Measurements from ENCODE around the gene UQCRC1. TPM values are rescaled to one million over a fixed set of nuclear protein-coding genes. Genes with fewer than 3 reads are reported as not detected.

Gene UQCRC1
- total and polyA plus RNA-seq, 8 donors: 78.6 to 113 (median 98.0) TPM

DNA sequence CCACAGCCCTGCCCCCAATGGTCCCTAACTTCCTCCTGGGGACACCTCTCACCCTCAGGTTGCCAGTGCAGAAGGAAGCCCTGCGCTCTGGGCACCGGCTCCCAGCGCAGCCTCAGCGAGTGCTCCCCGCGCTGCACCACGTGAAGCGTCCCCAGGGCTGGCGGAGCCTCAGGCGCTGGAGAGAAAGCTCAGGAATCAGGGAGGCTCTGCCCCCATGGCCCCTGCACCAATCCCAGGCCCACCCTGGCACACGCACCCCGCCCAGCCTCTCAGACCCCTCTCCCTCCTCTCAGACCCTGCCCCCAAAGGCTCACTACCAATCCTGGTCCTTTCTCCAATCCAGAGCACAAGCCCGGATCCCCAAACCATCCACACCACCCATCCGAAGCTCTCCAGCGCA, 21.2 kb downstream of the UQCRC1 start:
- Histone ChIP-seq H3K4me1 (no peaks in the 10 kb centered on the region), H3K27me3 (no peaks in the 10 kb centered on the region), H3K4me3 (no peak overlapping the region), H3K9me3 (no peaks in the 10 kb centered on the region), H3K27ac (no peak overlapping the region), H3K36me3 (no peaks in the 10 kb centered on the region)
- FAIRE-seq (no peak), ATAC-seq (no peak), DNase-seq (no peak)
- intact Hi-C loops (cut with DNase I): no loop called here
- TF ChIP-seq, protein P1, sequence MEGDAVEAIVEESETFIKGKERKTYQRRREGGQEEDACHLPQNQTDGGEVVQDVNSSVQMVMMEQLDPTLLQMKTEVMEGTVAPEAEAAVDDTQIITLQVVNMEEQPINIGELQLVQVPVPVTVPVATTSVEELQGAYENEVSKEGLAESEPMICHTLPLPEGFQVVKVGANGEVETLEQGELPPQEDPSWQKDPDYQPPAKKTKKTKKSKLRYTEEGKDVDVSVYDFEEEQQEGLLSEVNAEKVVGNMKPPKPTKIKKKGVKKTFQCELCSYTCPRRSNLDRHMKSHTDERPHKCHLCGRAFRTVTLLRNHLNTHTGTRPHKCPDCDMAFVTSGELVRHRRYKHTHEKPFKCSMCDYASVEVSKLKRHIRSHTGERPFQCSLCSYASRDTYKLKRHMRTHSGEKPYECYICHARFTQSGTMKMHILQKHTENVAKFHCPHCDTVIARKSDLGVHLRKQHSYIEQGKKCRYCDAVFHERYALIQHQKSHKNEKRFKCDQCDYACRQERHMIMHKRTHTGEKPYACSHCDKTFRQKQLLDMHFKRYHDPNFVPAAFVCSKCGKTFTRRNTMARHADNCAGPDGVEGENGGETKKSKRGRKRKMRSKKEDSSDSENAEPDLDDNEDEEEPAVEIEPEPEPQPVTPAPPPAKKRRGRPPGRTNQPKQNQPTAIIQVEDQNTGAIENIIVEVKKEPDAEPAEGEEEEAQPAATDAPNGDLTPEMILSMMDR (IDR thresholded peaks at IDR 0.05): no peak
- 52 to 53% methylated on average over 15 of the region's 15 CpGs for WGBS, 2 donors

DNA sequence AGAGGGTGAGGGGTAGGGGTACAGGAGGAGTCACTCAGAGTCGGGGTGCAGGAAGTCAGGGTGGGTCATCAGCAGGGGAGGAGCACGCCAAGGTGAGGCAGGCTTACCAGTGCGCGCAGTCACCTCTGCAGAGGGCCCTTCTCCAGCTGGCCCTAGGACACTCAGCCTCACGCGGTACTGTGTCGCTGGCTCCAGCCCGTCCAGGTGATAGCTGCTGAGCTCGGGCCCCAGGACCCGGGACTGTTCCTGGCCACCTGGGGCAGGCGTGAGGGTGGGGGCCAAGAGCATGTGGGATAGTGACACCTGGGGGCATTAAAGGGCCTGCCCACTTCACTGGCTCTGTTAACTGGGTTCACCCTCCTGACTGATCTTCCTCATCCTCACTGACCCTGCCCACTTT, 21.8 kb downstream of the UQCRC1 start:
- Histone ChIP-seq H3K9me3 (no peaks in the 10 kb centered on the region), H3K36me3 (no peaks in the 10 kb centered on the region), H3K4me1 (no peaks in the 10 kb centered on the region), H3K27me3 (no peaks in the 10 kb centered on the region), H3K4me3 (no peak overlapping the region), H3K27ac (no peak overlapping the region)
- FAIRE-seq (no peak), ATAC-seq (no peak), DNase-seq (no peak)
- intact Hi-C loops (cut with DNase I): no loop called here
- TF ChIP-seq, protein P1 (IDR thresholded peaks at IDR 0.05): no peak
- 66 to 69% methylated on average over 10 to 11 of the region's 11 CpGs for WGBS, 2 donors

DNA sequence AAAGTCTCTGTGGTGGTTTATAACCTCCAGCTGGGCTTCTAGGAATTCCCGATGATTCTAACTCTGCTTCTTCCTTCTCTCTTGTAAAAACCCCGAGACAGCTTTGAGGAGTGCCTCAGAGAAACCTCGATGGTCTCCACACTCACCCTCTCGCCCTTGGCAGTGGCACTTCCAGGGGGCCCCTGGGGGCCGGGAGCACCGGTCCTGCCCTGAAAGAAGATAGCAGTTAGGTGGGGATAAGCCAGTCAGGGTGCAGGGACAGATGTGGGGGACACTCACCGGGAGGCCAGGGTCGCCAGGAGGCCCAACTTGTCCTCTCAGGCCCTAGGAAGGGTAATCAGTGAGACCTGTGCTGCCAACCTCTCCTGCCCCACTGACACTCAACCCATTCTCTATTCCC, 24.0 kb downstream of the UQCRC1 start:
- TF ChIP-seq, protein P1 (IDR thresholded peaks at IDR 0.05): no peak
- no peak for ATAC-seq
- Histone ChIP-seq H3K36me3 (no peaks in the 10 kb centered on the region), H3K4me1 (no peaks in the 10 kb centered on the region), H3K9me3 (no peaks in the 10 kb centered on the region), H3K27me3 (no peaks in the 10 kb centered on the region), H3K4me3 (no peak overlapping the region), H3K27ac (no peak overlapping the region)
- DNase-seq: no peak
- intact Hi-C loops (cut with DNase I): no loop called here
- no peak for FAIRE-seq
- WGBS, 2 donors: 71 to 83% methylated on average over 8 of the region's 8 CpGs

DNA sequence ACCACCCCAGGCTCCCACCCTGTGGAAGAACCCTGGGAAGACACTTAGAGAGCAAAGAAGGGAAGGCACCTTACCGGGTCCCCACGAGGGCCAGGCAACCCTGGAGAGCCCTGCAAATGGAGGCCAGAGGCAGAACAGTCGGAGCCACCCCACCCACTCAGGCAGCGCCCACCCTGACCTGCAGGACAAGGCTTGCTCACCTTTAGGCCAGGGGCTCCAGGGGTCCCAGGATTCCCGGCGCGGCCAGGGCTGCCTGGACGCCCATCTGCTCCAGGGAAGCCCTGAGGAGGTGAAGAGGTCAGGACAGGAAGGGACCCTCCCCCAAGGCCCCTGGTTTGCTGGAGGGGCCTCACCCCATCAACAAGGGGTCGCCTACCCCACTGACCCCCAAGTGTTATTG, 24.6 kb downstream of the UQCRC1 start:
- Histone ChIP-seq H3K36me3 (no peaks in the 10 kb centered on the region), H3K4me3 (no peak overlapping the region), H3K27me3 (no peaks in the 10 kb centered on the region), H3K9me3 (no peaks in the 10 kb centered on the region), H3K4me1 (no peaks in the 10 kb centered on the region), H3K27ac (no peak overlapping the region)
- ATAC-seq: no peak
- WGBS, 2 donors: 84 to 85% methylated on average over 9 of the region's 9 CpGs
- TF ChIP-seq, protein P1 (IDR thresholded peaks at IDR 0.05): no peak
- DNase-seq: no peak
- FAIRE-seq: no peak
- intact Hi-C loops (cut with DNase I): no loop called here

DNA sequence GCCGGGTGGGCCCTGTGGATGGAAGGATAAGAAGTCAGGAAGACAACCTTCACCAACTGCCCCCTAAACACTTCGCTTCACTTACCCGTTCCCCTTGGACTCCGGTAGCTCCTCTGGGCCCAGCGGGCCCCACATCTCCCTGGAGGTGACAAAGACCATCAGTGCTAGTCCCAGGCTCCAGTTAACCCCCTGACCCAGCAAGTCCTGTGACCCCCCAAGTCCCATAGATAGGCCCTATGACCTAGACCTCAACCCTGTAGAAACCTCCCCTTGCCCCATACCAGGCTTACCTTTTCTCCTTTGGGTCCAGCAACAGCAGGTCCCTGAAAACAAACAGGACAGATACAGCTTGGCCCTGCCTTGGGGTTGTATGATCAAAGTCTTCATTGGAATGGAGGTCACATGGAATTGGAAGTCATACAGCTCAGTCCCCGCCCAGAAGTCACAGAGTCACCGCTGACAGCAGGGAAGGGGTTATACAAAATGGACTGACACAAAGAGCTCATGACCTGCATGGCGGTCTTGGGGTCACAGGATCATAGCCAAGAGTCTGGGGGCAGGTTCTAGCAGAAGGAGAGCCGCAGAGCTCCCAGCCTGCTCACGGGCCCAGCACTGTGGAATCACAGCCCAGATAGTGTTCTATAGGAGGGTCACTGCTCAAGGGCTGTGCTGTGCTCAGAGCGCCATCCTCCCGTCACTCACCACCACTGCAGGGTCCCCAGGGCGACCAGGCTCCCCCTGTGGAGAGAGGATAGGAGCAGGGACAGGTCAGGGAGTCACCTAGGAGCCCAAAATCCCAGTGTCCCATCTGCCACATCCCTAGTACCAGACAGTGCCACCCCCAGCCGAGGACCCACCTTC, 27.6 kb downstream of the UQCRC1 start:
- no peak overlapping the region for H3K27ac ChIP-seq
- H3K4me1 ChIP-seq: no peaks in the 10 kb centered on the region
- no peak for DNase-seq
- H3K27me3 ChIP-seq: no peaks in the 10 kb centered on the region
- ATAC-seq: no peak
- intact Hi-C loops (cut with DNase I): no loop called here
- TF ChIP-seq, protein P1 (IDR thresholded peaks at IDR 0.05): no peak
- FAIRE-seq: no peak
- no peaks in the 10 kb centered on the region for H3K9me3 ChIP-seq
- WGBS, 2 donors: 85 to 86% methylated on average over 14 of the region's 14 CpGs
- no peaks in the 10 kb centered on the region for H3K36me3 ChIP-seq
- no peak overlapping the region for H3K4me3 ChIP-seq

All from pancreas (tissue), 10 donors.